ENCODE data around the gene C8G.

- no peak for TF ChIP-seq FOXM1 (IDR thresholded peaks at IDR 0.05; ENCODE audit: borderline replicate concordance, low read depth)
- TF ChIP-seq REST (IDR thresholded peaks at IDR 0.05; ENCODE audit: low read depth): no peak
- no peak for TF ChIP-seq RAD21 (IDR thresholded peaks at IDR 0.05; ENCODE audit: low read depth)
- TF ChIP-seq USF1 (IDR thresholded peaks at IDR 0.05): no peak
- no peak for TF ChIP-seq EP300 (IDR thresholded peaks at IDR 0.05; ENCODE audit: borderline replicate concordance)
- no peak for TF ChIP-seq CEBPB (IDR thresholded peaks at IDR 0.05)
- no peak for TF ChIP-seq TAF1 (IDR thresholded peaks at IDR 0.05; ENCODE audit: low read depth)
- no peak for TF ChIP-seq EGR1 (IDR thresholded peaks at IDR 0.05)
- TF ChIP-seq TEAD4 (IDR thresholded peaks at IDR 0.05): no peak
- no peak for TF ChIP-seq MAX (IDR thresholded peaks at IDR 0.05)
Observed at GRCh38 chr9:136921718-136922117, 23.3 kb upstream of the C8G start.

Measured in Ishikawa (cell line).